Parathyroid adenoma (tissue), 2 donors: ENCODE measurements around the gene IGFBP4.

Source experiments
- H2AFZ ChIP-seq: fragments of 300-600 bp; sonication (generic); one replicate; pipeline ENCODE4 v1.7.0; 2017; ENCODE audit warnings: antibody characterized with exemption, mild to moderate bottlenecking
- H3K27ac ChIP-seq: fragments of 300-600 bp; sonication (generic); one replicate; pipeline ENCODE4 v1.7.0; 2017
- H3K27me3 ChIP-seq: fragments of 300-600 bp; sonication (generic); one replicate; pipeline ENCODE4 v1.7.0; 2017; ENCODE audit warnings: low read length; ENCODE audit not compliant: control insufficient read depth, insufficient read depth
- H3K36me3 ChIP-seq: fragments of 300-600 bp; sonication (generic); one replicate; pipeline ENCODE4 v1.7.0; 2017; ENCODE audit warnings: low read length; ENCODE audit not compliant: control insufficient read depth, insufficient read depth
- H3K4me1 ChIP-seq: fragments of 300-600 bp; sonication (generic); one replicate; pipeline ENCODE4 v1.7.0; 2017; ENCODE audit warnings: control low read depth
- H3K4me2 ChIP-seq: fragments of 300-600 bp; sonication (generic); one replicate; pipeline ENCODE4 v1.7.0; 2017; ENCODE audit warnings: low read length
- H3K4me3 ChIP-seq: fragments of 300-600 bp; sonication (generic); one replicate; pipeline ENCODE4 v1.7.0; 2017; ENCODE audit warnings: low read depth, low read length
- H3K79me2 ChIP-seq: fragments of 300-600 bp; sonication (generic); one replicate; pipeline ENCODE4 v1.7.0; 2017; ENCODE audit warnings: control low read depth
- H3K9ac ChIP-seq: fragments of 300-600 bp; sonication (generic); one replicate; pipeline ENCODE4 v1.7.0; 2017; ENCODE audit warnings: mild to moderate bottlenecking
- H3K9me3 ChIP-seq: fragments of 300-600 bp; sonication (generic); one replicate; pipeline ENCODE4 v1.7.0; 2017; ENCODE audit warnings: low read length; ENCODE audit not compliant: control insufficient read depth
- TF ChIP-seq, protein P1 (sequence below): fragments of 300-600 bp; sonication (generic); IDR thresholded peaks from one replicate; pipeline ENCODE4 v1.7.0; 2017; ENCODE audit warnings: antibody characterized with exemption, mild to moderate bottlenecking
- donor health status: primary hyperparathyroidism.

Gene IGFBP4

DNA sequence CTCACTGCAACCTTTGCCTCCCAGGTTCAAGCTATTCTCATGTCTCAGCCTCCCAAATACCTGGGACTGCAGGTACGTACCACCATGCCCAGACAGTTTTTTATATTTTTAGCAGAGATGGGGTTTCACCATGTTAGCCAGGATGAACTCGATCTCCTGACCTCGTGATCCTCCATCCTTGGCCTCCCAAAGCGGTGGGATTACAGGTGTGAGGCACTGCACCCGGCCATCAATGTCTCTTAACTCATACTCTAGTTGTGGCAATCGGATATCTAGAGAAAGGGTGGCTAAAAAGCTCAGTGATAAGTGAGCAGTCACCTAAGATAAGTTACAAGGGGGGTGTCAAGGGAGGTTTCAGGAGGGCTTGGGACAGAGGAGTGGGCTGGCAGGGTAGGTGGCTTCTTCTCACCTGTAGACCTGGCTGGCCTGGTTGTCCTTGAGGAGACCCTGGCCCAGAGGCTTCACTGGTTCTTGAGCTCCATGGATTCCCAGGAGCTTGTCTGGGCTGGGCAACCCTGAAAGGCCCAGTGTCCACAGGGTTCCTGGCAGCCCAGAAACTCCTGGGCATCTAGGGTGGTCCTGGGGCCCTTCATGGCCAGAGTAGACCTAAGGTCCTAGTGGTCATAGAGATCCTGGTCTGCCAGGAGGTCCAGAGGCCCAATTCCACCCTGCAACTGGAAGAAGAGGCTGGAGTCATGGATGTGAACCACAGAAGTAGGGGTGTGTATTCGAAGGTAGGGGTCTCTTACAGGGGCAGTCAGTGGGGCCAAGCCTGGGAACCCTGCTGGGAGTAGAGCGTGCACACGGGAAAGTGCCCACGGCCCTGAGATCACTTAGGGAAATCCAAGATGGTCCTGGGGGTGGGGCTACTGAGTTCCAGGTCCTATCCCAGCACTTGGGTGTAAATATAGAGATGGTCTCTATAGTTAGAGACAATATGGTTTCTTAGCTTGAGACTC, 12.7 kb upstream of the IGFBP4 start:
- H3K79me2 ChIP-seq = no peaks in the 10 kb centered on the region
- no peak overlapping the region for H2AFZ ChIP-seq
- no peaks in the 10 kb centered on the region for H3K4me1 ChIP-seq
- H3K4me3 ChIP-seq = no peak overlapping the region
- TF ChIP-seq, protein P1, sequence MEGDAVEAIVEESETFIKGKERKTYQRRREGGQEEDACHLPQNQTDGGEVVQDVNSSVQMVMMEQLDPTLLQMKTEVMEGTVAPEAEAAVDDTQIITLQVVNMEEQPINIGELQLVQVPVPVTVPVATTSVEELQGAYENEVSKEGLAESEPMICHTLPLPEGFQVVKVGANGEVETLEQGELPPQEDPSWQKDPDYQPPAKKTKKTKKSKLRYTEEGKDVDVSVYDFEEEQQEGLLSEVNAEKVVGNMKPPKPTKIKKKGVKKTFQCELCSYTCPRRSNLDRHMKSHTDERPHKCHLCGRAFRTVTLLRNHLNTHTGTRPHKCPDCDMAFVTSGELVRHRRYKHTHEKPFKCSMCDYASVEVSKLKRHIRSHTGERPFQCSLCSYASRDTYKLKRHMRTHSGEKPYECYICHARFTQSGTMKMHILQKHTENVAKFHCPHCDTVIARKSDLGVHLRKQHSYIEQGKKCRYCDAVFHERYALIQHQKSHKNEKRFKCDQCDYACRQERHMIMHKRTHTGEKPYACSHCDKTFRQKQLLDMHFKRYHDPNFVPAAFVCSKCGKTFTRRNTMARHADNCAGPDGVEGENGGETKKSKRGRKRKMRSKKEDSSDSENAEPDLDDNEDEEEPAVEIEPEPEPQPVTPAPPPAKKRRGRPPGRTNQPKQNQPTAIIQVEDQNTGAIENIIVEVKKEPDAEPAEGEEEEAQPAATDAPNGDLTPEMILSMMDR = no peak
- H3K36me3 ChIP-seq = no peaks in the 10 kb centered on the region
- H3K27me3 ChIP-seq = no peaks in the 10 kb centered on the region
- H3K4me2 ChIP-seq = no peak overlapping the region
- H3K27ac ChIP-seq = no peak overlapping the region
- H3K9ac ChIP-seq = no peak overlapping the region
- H3K9me3 ChIP-seq = no peaks in the 10 kb centered on the region

GRCh38 chr17:40431231-40431602, 12.0 kb upstream of the IGFBP4 start:
- no peaks in the 10 kb centered on the region for H3K79me2 ChIP-seq
- H3K27ac ChIP-seq = no peak overlapping the region
- no peak overlapping the region for H2AFZ ChIP-seq
- no peaks in the 10 kb centered on the region for H3K27me3 ChIP-seq
- TF ChIP-seq, protein P1 = no peak
- no peaks in the 10 kb centered on the region for H3K36me3 ChIP-seq
- H3K4me2 ChIP-seq = no peak overlapping the region
- no peak overlapping the region for H3K4me3 ChIP-seq
- H3K9me3 ChIP-seq = no peaks in the 10 kb centered on the region
- no peaks in the 10 kb centered on the region for H3K4me1 ChIP-seq
- no peak overlapping the region for H3K9ac ChIP-seq

- H3K4me1 ChIP-seq = no peaks in the 10 kb centered on the region
- no peak overlapping the region for H3K4me3 ChIP-seq
- H3K79me2 ChIP-seq = no peaks in the 10 kb centered on the region
- TF ChIP-seq, protein P1 = no peak
- no peaks in the 10 kb centered on the region for H3K27me3 ChIP-seq
- peak overlapping the region; percentile 62 for H2AFZ ChIP-seq
- H3K36me3 ChIP-seq = no peaks in the 10 kb centered on the region
- H3K4me2 ChIP-seq = no peak overlapping the region
- H3K9me3 ChIP-seq = no peaks in the 10 kb centered on the region
- no peak overlapping the region for H3K27ac ChIP-seq
- no peak overlapping the region for H3K9ac ChIP-seq
Measured at GRCh38 chr17:40432864-40433528, 10.3 kb upstream of the IGFBP4 start.

DNA sequence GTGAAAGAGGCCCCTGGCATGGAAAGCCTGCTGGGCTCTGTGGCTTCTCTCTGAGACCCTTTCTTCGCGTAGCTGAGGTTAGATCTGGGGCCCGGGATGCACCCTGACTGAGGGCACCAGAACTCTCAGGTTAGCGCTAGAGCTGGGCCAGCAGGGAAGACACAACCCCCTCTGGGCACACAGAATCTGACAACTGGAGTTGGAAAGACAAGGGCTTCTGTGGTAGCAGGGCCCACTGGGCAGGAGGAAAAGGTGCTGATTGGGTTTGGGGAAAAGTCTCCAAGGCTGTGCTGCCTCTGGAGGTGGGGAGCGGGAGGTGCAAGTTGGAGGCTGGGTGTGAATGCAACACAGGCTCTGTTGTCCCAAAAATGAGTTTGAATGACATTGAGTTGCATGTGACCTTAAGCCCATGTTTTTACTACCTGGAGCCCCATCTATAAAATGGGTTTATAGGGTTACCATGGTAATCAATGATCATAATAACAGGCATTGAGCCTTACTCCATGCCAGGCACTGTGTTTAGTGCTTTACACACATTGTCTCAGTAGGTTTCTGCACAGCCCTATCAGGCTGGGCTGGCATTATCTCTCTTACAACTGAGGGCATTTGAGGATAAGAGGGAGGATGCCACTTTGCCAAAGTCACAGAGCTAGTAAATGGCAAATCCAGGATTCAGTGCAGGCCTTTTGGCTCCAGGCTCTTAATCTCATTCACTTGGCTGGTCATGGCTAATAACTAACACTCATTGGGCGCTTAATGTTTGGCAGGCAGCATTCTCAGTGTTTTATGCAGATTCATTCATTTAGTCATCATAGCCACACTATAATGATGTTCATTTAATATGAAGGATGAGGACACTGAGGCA, 9.5 kb upstream of the IGFBP4 start:
- Histone ChIP-seq H3K9ac (no peak overlapping the region), H3K4me3 (no peak overlapping the region), H3K4me2 (no peak overlapping the region), H3K27me3 (no peaks in the 10 kb centered on the region), H2AFZ (peak overlapping the region; percentile 62), H3K27ac (no peak overlapping the region), H3K9me3 (no peaks in the 10 kb centered on the region), H3K4me1 (no peaks in the 10 kb centered on the region), H3K36me3 (no peaks in the 10 kb centered on the region), H3K79me2 (no peaks in the 10 kb centered on the region)
- TF ChIP-seq, protein P1 = peak; percentile 38
